GM13977 (cell line): ENCODE measurements around the gene PDE2A.

Experiments
- DNase-seq: peaks from one replicate; pipeline ENCODE4 v3.0.0; 2012; ENCODE audit warnings: low spot score
- in situ Hi-C: fragments of 300-500 bp; cut with MboI; formaldehyde crosslinking; loops from one replicate; pipeline ENCODE4 v1.12.0; 2022; ENCODE audit warnings: low sequenced_read_pairs, low pct_unique_long_range_greater_than_20kb, mixed read lengths, inconsistent platforms; ENCODE audit not compliant: unreplicated experiment
- TF ChIP-seq, protein P1 (sequence below): IDR thresholded peaks from 2 replicates; pipeline ENCODE4 v1.5.1; 2012; ENCODE audit warnings: mild to moderate bottlenecking, control low read depth; ENCODE audit not compliant: insufficient read depth; ENCODE audit errors: extremely low read depth, missing control alignments

Gene PDE2A

DNA sequence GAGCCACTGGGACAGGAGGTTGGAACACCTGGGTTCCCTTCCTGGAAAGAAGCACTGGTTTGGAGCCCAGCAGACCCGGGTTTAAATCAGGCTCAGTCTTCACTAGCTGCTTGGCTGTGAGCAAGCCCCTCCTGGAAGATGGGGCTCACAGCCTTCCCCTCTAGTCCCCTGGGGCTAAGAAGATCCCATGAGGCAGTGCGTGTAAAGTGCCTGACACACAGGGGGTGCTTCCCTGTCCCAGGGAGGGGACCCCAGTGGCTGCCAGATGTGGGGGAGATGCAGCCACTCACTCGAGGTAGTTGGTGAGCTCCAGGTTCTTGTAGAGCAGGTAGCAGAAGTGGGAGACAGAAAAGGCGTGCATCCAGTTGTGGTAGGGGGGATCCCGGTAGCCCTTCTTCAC lies 93.2 kb downstream of the PDE2A start:
- TF ChIP-seq, protein P1, sequence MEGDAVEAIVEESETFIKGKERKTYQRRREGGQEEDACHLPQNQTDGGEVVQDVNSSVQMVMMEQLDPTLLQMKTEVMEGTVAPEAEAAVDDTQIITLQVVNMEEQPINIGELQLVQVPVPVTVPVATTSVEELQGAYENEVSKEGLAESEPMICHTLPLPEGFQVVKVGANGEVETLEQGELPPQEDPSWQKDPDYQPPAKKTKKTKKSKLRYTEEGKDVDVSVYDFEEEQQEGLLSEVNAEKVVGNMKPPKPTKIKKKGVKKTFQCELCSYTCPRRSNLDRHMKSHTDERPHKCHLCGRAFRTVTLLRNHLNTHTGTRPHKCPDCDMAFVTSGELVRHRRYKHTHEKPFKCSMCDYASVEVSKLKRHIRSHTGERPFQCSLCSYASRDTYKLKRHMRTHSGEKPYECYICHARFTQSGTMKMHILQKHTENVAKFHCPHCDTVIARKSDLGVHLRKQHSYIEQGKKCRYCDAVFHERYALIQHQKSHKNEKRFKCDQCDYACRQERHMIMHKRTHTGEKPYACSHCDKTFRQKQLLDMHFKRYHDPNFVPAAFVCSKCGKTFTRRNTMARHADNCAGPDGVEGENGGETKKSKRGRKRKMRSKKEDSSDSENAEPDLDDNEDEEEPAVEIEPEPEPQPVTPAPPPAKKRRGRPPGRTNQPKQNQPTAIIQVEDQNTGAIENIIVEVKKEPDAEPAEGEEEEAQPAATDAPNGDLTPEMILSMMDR = no peak
- no peak for DNase-seq

DNA sequence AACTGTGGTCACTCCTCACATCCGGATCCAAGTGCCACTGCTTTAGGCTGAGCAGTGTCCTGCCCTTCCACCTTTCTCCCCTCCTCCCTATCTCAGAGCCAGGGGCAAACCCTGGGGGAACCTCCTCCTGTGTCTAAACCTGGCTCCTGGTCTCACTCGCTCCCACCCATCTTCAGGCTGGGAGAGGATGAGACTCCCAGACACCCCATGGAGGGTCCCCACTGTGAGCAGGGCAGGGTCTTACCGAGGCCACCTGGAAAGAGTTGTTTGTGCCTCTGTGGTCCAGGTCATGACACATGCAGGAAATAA lies 93.6 kb downstream of the PDE2A start:
- TF ChIP-seq, protein P1 = no peak
- no peak for DNase-seq
- in situ Hi-C loops = loop anchor here (10.0 kb wide), 1 partner anchor 64 kb away; no protein-coding TSS in a partner anchor

More for the DNA sequence above, 93.2 kb downstream of the PDE2A start:
- in situ Hi-C loops = loop anchor here (10.0 kb wide), 1 partner anchor 64 kb away; no protein-coding TSS in a partner anchor

DNA sequence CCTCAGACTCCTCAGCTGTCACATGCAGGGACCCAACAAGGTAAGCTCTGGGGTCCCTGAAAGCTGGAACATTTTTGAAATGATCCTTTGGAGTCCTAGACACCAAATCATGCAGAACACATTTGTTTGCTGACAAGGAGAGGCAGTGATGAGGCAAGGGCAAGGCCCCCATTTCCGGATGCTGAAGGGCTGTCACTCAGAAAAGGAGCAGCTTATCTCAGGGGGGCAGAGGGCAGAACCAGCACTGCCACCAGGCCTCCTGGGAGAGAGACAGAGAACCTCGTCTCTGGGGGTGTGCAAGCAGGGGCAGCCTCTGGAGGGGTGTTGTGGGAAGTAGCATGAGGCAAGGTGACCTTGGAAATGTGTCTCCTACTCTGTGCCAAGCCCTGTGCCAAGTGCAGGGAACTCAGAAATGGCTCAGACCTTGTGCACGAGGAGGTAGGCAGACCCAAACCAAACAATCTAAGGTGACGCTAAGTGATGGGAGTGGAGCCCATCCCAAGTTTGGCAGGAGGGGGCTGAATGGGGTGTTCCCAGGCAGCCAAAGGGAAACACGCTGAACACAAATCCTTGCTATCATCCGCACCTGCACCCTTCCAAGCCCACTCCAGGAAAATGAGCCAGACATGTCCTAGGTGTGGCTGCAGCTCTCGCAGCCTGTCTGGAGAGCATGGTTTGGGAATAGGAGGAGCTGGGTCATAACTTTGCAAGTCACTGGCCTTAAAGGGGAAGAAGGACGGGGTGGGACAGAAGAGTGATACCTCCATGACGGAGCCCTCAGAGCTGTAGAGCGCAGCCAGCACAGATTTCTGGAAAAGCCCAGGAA lies 94.2 kb downstream of the PDE2A start:
- in situ Hi-C loops = loop anchor here (10.0 kb wide), 2 partner anchors 65 to 105 kb away; no protein-coding TSS in a partner anchor

DNA sequence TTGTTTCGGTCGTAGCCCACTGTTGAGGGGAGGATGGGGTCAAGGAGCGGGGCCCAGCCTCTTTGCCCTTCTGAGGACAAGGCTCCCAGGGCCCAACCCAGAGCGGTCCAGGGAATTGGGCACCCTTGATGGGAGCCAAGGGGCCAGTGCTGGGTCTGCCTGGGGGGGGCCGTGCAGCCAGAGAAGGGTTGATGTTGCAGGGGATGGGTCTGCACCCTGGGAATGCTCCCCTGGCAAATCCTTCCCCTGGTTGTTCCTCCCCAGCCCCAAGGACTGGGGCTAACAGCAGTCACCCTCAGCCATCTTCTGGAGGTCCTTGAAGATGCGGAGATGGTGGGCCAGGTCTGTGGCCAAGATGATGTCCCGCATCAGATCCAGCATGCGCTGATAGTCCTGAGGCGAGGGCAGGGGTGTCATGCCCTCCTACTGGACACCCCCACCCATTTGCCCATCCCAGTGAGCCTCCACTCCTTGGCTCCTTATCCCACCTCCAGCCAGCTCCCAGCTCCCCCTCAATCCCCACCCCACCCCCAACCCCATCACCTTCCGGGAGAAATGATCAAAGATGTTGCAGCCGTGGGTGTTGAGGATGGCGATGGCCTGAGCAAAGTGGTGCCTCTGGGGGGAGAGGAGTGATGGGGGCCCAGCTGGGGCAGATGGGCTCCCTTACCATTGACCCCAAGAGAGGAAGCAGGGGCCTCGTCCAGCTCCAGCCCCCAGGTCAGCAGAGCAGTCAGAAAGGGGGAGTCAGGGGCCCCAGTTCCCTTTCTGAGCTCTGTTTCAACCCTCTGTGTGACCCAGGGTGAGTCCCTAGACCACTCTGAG lies 95.0 kb downstream of the PDE2A start:
- DNase-seq = no peak
- TF ChIP-seq, protein P1 = no peak
- in situ Hi-C loops = loop anchor here (10.0 kb wide), 1 partner anchor 104 kb away; no protein-coding TSS in a partner anchor

More for the DNA sequence above, 94.2 kb downstream of the PDE2A start:
- no peak for DNase-seq
- TF ChIP-seq, protein P1 = no peak

DNA sequence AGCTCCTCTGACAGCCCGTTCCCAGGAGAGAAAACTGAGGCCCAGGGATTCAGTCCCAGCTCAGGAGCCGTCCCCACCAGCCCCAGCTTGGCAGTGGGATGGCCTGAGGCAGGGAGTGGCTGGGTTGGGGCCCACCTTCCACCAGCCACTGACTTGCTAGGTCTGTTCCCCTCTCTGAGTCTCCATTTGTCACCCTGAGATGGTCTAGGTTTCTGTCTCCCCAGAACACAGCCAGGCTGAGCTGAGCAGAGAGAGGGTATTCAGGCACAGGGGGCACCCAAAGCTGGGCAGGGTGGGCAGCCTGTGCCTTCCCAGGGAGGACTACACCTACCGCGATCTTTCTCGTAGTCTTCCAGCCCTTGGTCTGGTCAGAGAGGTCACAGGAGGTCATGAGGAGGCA lies 95.7 kb downstream of the PDE2A start:
- DNase-seq = no peak
- in situ Hi-C loops = loop anchor here (10.0 kb wide), 1 partner anchor 104 kb away; no protein-coding TSS in a partner anchor
- TF ChIP-seq, protein P1 = no peak

DNA sequence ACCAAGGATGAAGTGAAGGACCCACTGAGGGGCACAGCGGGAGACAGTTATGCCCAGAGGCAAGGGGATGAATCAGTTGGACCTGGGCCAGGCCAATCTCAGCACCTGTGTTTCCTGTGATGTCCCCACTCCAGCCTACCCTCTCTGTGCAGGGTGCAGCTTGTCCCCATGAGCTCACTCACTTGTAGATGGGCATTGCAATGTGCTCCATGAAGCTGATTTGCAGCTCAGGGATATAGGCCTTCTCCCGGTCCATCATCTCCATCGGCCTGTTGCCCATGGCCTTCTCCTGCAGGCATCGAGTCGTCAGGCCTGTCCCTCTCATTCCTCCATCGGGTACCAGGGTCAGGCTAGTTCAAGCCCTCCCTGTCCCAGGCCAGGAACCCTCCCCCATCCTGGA lies 96.2 kb downstream of the PDE2A start:
- in situ Hi-C loops = loop anchor here (10.0 kb wide), 1 partner anchor 103 kb away; no protein-coding TSS in a partner anchor
- TF ChIP-seq, protein P1 = no peak
- no peak for DNase-seq
